ENCODE measurements around the gene CDK19. TPM values are rescaled to one million over a fixed set of nuclear protein-coding genes. Genes with fewer than 3 reads are reported as not detected.

Gene CDK19
- total and polyA plus RNA-seq, 2 of the 13 experiments (the other 11 are each of a cell fraction or from before 2014, with no cell fraction given): 13.4 to 27.0 TPM

- TF ChIP-seq, protein P1, sequence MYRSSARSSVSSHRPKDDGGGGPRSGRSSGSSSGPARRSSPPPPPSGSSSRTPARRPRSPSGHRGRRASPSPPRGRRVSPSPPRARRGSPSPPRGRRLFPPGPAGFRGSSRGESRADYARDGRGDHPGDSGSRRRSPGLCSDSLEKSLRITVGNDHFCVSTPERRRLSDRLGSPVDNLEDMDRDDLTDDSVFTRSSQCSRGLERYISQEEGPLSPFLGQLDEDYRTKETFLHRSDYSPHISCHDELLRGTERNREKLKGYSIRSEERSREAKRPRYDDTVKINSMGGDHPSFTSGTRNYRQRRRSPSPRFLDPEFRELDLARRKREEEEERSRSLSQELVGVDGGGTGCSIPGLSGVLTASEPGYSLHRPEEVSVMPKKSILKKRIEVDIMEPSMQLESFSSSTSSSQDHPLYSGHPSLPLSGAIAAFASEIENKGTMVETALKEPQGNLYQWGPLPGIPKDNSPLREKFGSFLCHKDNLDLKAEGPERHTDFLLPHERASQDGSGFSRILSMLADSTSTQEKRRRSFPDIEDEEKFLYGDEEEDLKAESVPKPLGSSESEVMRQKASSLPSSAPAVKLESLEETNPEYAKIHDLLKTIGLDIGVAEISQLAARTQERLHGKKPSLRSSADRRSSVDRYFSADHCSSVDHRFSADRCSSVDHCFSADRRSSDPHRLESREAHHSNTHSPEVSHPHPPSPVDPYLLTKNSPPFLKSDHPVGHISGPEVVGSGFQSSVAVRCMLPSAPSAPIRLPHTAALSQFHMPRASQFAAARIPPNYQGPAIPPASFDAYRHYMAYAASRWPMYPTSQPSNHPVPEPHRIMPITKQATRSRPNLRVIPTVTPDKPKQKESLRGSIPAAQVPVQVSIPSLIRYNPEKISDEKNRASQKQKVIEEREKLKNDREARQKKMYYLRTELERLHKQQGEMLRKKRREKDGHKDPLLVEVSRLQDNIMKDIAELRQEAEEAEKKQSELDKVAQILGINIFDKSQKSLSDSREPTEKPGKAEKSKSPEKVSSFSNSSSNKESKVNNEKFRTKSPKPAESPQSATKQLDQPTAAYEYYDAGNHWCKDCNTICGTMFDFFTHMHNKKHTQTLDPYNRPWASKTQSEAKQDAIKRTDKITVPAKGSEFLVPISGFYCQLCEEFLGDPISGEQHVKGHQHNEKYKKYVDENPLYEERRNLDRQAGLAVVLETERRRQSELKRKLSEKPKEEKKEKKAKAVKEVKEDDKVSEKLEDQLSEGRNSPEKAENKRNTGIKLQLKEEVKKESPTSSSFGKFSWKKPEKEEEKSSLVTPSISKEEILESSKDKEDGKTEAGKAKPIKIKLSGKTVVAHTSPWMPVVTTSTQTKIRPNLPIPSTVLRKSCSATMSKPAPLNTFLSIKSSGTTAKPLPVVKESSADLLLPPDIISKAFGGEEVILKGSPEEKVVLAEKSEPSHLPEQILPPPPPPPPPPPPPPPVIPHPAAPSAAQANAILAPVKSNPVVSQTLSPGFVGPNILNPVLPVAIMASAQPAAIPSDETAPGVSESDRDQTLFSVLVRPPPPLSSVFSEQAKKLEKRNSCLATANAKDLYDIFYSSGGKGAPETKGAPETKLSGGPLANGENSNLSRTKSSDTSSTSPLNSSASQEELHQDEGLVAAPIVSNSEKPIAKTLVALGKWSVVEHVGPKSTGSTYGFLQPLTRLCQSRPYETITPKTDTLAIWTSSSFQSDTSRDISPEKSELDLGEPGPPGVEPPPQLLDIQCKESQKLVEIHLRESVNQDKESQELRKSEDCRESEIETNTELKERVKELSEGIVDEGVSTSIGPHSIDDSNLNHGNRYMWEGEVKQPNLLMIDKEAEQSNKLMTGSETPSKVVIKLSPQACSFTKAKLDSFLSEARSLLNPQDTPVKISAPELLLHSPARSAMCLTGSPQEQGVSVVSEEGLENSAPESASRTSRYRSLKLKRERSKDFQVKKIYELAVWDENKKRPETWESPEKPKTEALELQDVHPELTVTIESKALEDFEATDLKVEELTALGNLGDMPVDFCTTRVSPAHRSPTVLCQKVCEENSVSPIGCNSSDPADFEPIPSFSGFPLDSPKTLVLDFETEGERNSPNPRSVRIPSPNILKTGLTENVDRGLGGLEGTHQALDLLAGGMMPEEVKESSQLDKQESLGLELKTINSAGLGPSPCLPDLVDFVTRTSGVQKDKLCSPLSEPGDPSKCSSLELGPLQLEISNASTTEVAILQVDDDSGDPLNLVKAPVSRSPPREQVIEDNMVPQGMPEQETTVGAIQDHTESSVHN (CRISPR knock-in tag; IDR thresholded peaks at IDR 0.05): no peak
- no peak for TF ChIP-seq SNAPC4 (CRISPR knock-in tag; IDR thresholded peaks at IDR 0.05)
- no peak for TF ChIP-seq CBX2 (IDR thresholded peaks at IDR 0.05; ENCODE audit: low read depth, low read length)
- TF ChIP-seq CBX2 (CRISPR knock-in tag; IDR thresholded peaks at IDR 0.05; ENCODE audit: low read depth): no peak
- no peak for TF ChIP-seq ZNF224 (CRISPR knock-in tag; IDR thresholded peaks at IDR 0.05)
- TF ChIP-seq ZMYM3 (CRISPR knock-in tag; IDR thresholded peaks at IDR 0.05): peak; percentile 67
- no peak for TF ChIP-seq ZNF589 (CRISPR knock-in tag; conservative IDR thresholded peaks at IDR 0.05)
- no peak for TF ChIP-seq HMGA1 (CRISPR knock-in tag; conservative IDR thresholded peaks at IDR 0.05)
- TF ChIP-seq, protein P2, sequence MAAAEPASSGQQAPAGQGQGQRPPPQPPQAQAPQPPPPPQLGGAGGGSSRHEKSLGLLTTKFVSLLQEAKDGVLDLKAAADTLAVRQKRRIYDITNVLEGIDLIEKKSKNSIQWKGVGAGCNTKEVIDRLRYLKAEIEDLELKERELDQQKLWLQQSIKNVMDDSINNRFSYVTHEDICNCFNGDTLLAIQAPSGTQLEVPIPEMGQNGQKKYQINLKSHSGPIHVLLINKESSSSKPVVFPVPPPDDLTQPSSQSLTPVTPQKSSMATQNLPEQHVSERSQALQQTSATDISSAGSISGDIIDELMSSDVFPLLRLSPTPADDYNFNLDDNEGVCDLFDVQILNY (CRISPR knock-in tag; conservative IDR thresholded peaks at IDR 0.05): no peak
- peak in 1 of 2 experiments; percentile 80; a peak in 2 of 4 replicates for TF ChIP-seq EP300 (IDR thresholded peaks at IDR 0.05; ENCODE audit: low read depth in 2 of 2, low read length in 2 of 2)
- TF ChIP-seq EP300 (CRISPR knock-in tag; IDR thresholded peaks at IDR 0.05; ENCODE audit: borderline replicate concordance): no peak
- TF ChIP-seq GLMP (CRISPR knock-in tag; IDR thresholded peaks at IDR 0.05; ENCODE audit: borderline replicate concordance): no peak
- no peak for TF ChIP-seq ZNF567 (CRISPR knock-in tag; IDR thresholded peaks at IDR 0.05; ENCODE audit: borderline replicate concordance)
- TF ChIP-seq ZNF547 (CRISPR knock-in tag; IDR thresholded peaks at IDR 0.05): no peak
These were observed 161.0 kb downstream of the CDK19 start (continued) for GRCh38 chr6:110654096-110654820.

Data from HepG2 (cell line).